ENCODE measurements around the gene CEP112. TPM values are rescaled to one million over a fixed set of nuclear protein-coding genes. Genes with fewer than 3 reads are reported as not detected.

CEP112 gene
- total and polyA plus RNA-seq, 2 of the 8 experiments (the other 6 are each of a cell fraction or from before 2014, with no cell fraction given) = 0.62 to 3.1 TPM

- no peaks in the 10 kb centered on the region for H3K36me3 ChIP-seq (ENCODE audit: control insufficient read depth in 2 of 4, insufficient read depth in 4 of 4, low read length in 3 of 4)
- no peak overlapping the region for H3K14ac ChIP-seq (ENCODE audit: insufficient read length)
- no peaks in the 10 kb centered on the region for H3K27me3 ChIP-seq (replicated peaks in 1 of 4; ENCODE audit: control insufficient read depth in 3 of 4, extremely low read depth in 1 of 4, insufficient read depth in 3 of 4, low read length in 3 of 4)
- H2BK20ac ChIP-seq (ENCODE audit: low read length) = no peak overlapping the region
- H4K8ac ChIP-seq (ENCODE audit: extremely low read depth, insufficient read depth, low read length) = no peak overlapping the region
- FAIRE-seq (no peak), DNase-seq (ENCODE audit: low read depth in 1 of 2, low spot score in 2 of 2) (no peak)
- no peaks in the 10 kb centered on the region for H3K79me1 ChIP-seq (ENCODE audit: low read depth, low read length)
- no peak overlapping the region for H2BK12ac ChIP-seq (ENCODE audit: low read depth, low read length)
- H3K23ac ChIP-seq (ENCODE audit: insufficient read length) = no peak overlapping the region
- H4K91ac ChIP-seq (replicated peaks; ENCODE audit: insufficient read length, low read length) = peak overlapping the region; percentile 15
- no peak overlapping the region for H3K18ac ChIP-seq (ENCODE audit: extremely low read depth, low read length)
- H3K4ac ChIP-seq (replicated peaks; ENCODE audit: insufficient read length, low read depth, low read length) = no peak overlapping the region
- no peak overlapping the region for H2BK15ac ChIP-seq (ENCODE audit: low read length)
- no peaks in the 10 kb centered on the region for H3K79me2 ChIP-seq (ENCODE audit: control insufficient read depth in 1 of 2, insufficient read depth in 2 of 2, low read length in 2 of 2)
- no peak overlapping the region for H2AFZ ChIP-seq (ENCODE audit: low read length)
- no peak overlapping the region for H2BK120ac ChIP-seq (replicated peaks; ENCODE audit: low read depth, low read length)
- H3K23me2 ChIP-seq (ENCODE audit: low read depth, low read length) = no peaks in the 10 kb centered on the region
- H3K4me2 ChIP-seq (ENCODE audit: insufficient read depth in 1 of 2, low read depth in 2 of 2, low read length in 2 of 2) = no peak overlapping the region; a peak in 1 of 4 replicates
- no peak overlapping the region for H4K5ac ChIP-seq (ENCODE audit: insufficient read length, low read depth, low read length)
- no peak overlapping the region for H3K9ac ChIP-seq (replicated peaks in 1 of 4; ENCODE audit: extremely low read depth in 1 of 4, low read depth in 3 of 4, low read length in 3 of 4)
- CTCF ChIA-PET (ENCODE audit: partially characterized antibody) = interaction anchor here (0.6 to 2.4 kb wide), 7 partner anchors 13 to 201 kb away, joined by 3 to 10 read pairs (median 3); no protein-coding TSS in a partner anchor
- H3K9me3 ChIP-seq (ENCODE audit: insufficient read depth in 2 of 2, low read depth in 1 of 2, low read length in 1 of 2) = peaks cover 2 to 5% of the 10 kb centered on the region in 2 experiments; a peak in 2 of 4 replicates
- no peaks in the 10 kb centered on the region for H3K4me1 ChIP-seq (replicated peaks in 1 of 4; ENCODE audit: control insufficient read depth in 3 of 4, insufficient read depth in 4 of 4, low read length in 3 of 4)
- H4K20me1 ChIP-seq (replicated peaks in 1 of 2; ENCODE audit: control insufficient read depth in 1 of 2, insufficient read depth in 2 of 2, low read length in 2 of 2) = no peaks in the 10 kb centered on the region
- POLR2A ChIA-PET (ENCODE audit: partially characterized antibody) = no interaction called here
- no peak overlapping the region for H3K4me3 ChIP-seq (ENCODE audit: extremely low read depth in 1 of 4, insufficient read depth in 2 of 4, low read depth in 3 of 4, low read length in 4 of 4)
- H2AK5ac ChIP-seq (ENCODE audit: low read depth, low read length) = no peak overlapping the region
- WGBS, 2 experiments (ENCODE audit: extremely low coverage in 1 of 2, insufficient coverage in 1 of 2, insufficient read length in 1 of 2, insufficient replicate concordance in 2 of 2, low coverage in 1 of 2, low lambda C conversion rate in 2 of 2, missing lambda C conversion rate in 1 of 2) = 85% methylated on average over 11 of the region's 11 CpGs; no CpG with 5 or more reads in 1 of the 2 experiments
- no peak overlapping the region for H2BK5ac ChIP-seq (ENCODE audit: low read depth, low read length)
- H3K56ac ChIP-seq (replicated peaks; ENCODE audit: insufficient read length, low read depth, low read length) = no peak overlapping the region
- no peak overlapping the region for H3K27ac ChIP-seq (ENCODE audit: low read depth, low read length)
- TF ChIP-seq PHF8 (conservative IDR thresholded peaks at IDR 0.05; ENCODE audit: low read depth, low read length) = no peak
- peak; percentile 12 to 32; a peak in 2 of 4 replicates for TF ChIP-seq RAD21 (IDR thresholded peaks at IDR 0.05 in 1 of 2, conservative IDR thresholded peaks at IDR 0.05 in 1 of 2; ENCODE audit: low read depth in 2 of 2, low read length in 2 of 2)
- TF ChIP-seq CTBP2 (IDR thresholded peaks at IDR 0.05; ENCODE audit: borderline replicate concordance, insufficient read depth, insufficient read length, low read length) = no peak
- TF ChIP-seq, protein P1, sequence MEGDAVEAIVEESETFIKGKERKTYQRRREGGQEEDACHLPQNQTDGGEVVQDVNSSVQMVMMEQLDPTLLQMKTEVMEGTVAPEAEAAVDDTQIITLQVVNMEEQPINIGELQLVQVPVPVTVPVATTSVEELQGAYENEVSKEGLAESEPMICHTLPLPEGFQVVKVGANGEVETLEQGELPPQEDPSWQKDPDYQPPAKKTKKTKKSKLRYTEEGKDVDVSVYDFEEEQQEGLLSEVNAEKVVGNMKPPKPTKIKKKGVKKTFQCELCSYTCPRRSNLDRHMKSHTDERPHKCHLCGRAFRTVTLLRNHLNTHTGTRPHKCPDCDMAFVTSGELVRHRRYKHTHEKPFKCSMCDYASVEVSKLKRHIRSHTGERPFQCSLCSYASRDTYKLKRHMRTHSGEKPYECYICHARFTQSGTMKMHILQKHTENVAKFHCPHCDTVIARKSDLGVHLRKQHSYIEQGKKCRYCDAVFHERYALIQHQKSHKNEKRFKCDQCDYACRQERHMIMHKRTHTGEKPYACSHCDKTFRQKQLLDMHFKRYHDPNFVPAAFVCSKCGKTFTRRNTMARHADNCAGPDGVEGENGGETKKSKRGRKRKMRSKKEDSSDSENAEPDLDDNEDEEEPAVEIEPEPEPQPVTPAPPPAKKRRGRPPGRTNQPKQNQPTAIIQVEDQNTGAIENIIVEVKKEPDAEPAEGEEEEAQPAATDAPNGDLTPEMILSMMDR (IDR thresholded peaks at IDR 0.05; ENCODE audit: control extremely low read depth in 1 of 3, insufficient read depth in 1 of 3, low read depth in 1 of 3, low read length in 3 of 3) = peak in 1 of 3 experiments; percentile 13; a peak in 1 of 4 replicates
- TF ChIP-seq KDM1A (IDR thresholded peaks at IDR 0.05; ENCODE audit: borderline replicate concordance, low read length) = no peak
- no peak for TF ChIP-seq CHD2 (IDR thresholded peaks at IDR 0.05; ENCODE audit: low read length)
- TF ChIP-seq SIRT6 (IDR thresholded peaks at IDR 0.05; ENCODE audit: low read length) = no peak
- TF ChIP-seq E2F6 (IDR thresholded peaks at IDR 0.05) = no peak
Observed at GRCh38 chr17:65953316-65954147, 238.4 kb downstream of the CEP112 start.

Data from H1 (cell line).